Osteocyte (in vitro differentiated cells): ENCODE results near the gene TMEM243. TPM values are rescaled to one million over a fixed set of nuclear protein-coding genes. Genes with fewer than 3 reads are reported as not detected.
A peak's percentile ranks its signal among the peaks of the same experiment; 100 is the strongest.

ENCODE experiments used
- DNase-seq: peaks from one replicate; pipeline ENCODE4 v3.0.0; 2021; ENCODE audit warnings: mixed read lengths; ENCODE audit not compliant: unreplicated experiment; ENCODE audit errors: extremely low spot score
- H3K27ac Mint-ChIP-seq: one replicate; pipeline ENCODE4 v1.8.0; 2021; ENCODE audit warnings: mild to moderate bottlenecking, mixed read lengths; ENCODE audit not compliant: unreplicated experiment
- H3K27me3 Mint-ChIP-seq: one replicate; pipeline ENCODE4 v1.8.0; 2021; ENCODE audit warnings: mixed read lengths; ENCODE audit not compliant: unreplicated experiment
- H3K36me3 Mint-ChIP-seq: one replicate; pipeline ENCODE4 v1.8.0; 2021; ENCODE audit warnings: mixed read lengths; ENCODE audit not compliant: unreplicated experiment
- H3K4me1 Mint-ChIP-seq: one replicate; pipeline ENCODE4 v1.8.0; 2021; ENCODE audit warnings: mixed read lengths; ENCODE audit not compliant: unreplicated experiment
- H3K4me3 Mint-ChIP-seq: one replicate; pipeline ENCODE4 v1.8.0; 2021; ENCODE audit warnings: mild to moderate bottlenecking, moderate library complexity, mixed read lengths; ENCODE audit not compliant: unreplicated experiment
- H3K9me3 Mint-ChIP-seq: one replicate; pipeline ENCODE4 v1.8.0; 2021; ENCODE audit warnings: mixed read lengths; ENCODE audit not compliant: unreplicated experiment
- total RNA-seq: library from RNA; stranded (reverse); gene quantifications from 2 replicates; pipeline ENCODE4 v1.2.1, GENCODE V29; 2021
- TF ChIP-seq, protein P1 (sequence below): fragments of 200-600 bp; sonication (generic); IDR thresholded peaks from 2 replicates; pipeline ENCODE4 v1.5.0; 2021; ENCODE audit warnings: antibody characterized with exemption, mild to moderate bottlenecking, moderate library complexity

The TMEM243 gene
- total RNA-seq, 1 donor from 2014 or later, result 23.1 TPM

DNA sequence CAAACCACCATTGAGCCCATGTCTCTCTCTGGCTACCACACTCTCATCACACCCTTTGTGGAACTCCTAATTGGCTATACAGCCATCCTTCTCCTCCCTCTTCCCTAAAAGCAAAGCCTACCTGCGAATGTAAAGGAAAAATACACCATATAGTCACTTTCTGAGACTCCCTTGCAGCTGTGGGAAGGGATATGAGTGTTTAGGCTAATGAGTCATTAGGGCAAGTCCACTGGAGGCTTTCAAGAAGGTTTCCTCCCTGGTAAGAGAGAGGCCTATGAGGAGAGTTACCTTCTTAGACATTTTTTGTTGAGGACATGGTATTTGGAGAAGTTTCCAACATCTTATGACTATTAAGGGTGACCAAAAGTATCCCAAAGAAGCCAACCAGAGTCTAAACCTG lies 4.1 kb upstream of the TMEM243 start:
- Mint-ChIP-seq H3K27me3 (peaks cover 34% of the 10 kb centered on the region), H3K4me1 (peaks cover 12% of the 10 kb centered on the region), H3K4me3 (no peak overlapping the region), H3K36me3 (no peaks in the 10 kb centered on the region), H3K9me3 (no peaks in the 10 kb centered on the region), H3K27ac (no peak overlapping the region)
- no peak for DNase-seq
- TF ChIP-seq, protein P1, sequence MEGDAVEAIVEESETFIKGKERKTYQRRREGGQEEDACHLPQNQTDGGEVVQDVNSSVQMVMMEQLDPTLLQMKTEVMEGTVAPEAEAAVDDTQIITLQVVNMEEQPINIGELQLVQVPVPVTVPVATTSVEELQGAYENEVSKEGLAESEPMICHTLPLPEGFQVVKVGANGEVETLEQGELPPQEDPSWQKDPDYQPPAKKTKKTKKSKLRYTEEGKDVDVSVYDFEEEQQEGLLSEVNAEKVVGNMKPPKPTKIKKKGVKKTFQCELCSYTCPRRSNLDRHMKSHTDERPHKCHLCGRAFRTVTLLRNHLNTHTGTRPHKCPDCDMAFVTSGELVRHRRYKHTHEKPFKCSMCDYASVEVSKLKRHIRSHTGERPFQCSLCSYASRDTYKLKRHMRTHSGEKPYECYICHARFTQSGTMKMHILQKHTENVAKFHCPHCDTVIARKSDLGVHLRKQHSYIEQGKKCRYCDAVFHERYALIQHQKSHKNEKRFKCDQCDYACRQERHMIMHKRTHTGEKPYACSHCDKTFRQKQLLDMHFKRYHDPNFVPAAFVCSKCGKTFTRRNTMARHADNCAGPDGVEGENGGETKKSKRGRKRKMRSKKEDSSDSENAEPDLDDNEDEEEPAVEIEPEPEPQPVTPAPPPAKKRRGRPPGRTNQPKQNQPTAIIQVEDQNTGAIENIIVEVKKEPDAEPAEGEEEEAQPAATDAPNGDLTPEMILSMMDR, result no peak

DNA sequence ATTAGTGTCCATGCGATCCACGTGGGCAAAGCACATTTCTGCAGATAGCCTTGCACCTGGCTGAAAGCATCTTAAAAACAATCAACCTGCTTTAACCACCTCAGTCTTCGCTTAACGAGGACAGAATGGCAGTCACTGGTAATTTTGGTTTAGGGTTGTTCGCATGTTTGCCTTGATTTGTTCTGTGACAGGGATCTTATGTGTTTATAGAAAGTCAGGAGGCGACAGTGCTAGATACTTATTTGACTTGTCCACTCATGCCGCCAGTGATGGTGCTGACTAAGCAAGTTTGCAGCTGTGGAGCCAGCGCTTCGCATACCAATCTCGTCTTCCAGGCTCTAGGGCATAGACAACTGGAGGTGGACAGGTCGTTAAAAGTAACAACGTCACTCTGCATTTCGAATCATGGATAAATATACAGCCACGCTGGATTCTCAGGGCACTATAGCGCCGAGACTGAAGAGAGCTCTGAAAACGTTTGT lies 1.2 kb upstream of the TMEM243 start:
- Mint-ChIP-seq H3K4me1 (peaks cover 29% of the 10 kb centered on the region), H3K9me3 (no peaks in the 10 kb centered on the region), H3K27ac (peak overlapping the region; percentile 31), H3K4me3 (peak overlapping the region; percentile 96), H3K27me3 (peaks cover 7% of the 10 kb centered on the region), H3K36me3 (peaks cover 1% of the 10 kb centered on the region)
- TF ChIP-seq, protein P1, result no peak
- no peak for DNase-seq

DNA sequence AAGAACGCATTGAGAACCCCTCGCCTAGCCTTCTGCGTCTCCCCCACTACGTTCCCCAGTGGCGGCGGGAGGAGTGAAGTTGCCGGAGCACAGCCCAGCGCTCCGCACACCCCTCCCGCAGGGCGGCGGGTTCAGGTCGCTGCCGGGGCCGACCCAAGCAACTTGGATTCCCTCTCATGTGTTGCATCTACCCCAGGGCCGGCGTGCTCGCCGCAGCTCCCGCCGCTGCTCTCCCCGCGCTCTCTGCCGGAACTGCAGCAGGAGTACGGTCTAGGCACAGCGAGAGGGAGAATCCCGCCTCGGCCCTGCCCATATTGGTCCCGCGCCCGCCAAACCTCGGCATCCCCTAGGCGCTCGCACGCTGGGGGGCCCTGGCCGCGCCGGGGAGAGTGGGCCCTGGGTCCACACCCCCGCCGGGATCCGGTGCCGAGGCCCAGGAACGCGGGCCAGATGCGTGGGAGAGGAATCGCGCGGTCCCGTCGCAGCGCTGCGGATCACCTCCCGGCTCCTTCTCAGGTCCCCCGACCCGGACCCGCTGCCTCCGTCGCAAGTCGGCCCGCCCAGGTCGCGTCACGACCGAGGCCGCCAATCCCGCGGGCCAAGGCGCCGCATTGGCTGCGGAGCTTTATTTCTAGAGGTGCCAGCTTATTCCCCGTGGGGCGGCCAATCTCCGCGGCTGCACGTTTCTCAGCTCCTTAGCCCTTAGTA lies 648 bp upstream of the TMEM243 start:
- H3K4me3 Mint-ChIP-seq, result peak overlapping the region; percentile 96
- DNase-seq, result peak; percentile 91
- peaks cover under 1% of the 10 kb centered on the region for H3K27me3 Mint-ChIP-seq
- peaks cover 29% of the 10 kb centered on the region for H3K4me1 Mint-ChIP-seq
- peaks cover 1% of the 10 kb centered on the region for H3K36me3 Mint-ChIP-seq
- no peaks in the 10 kb centered on the region for H3K9me3 Mint-ChIP-seq
- peak overlapping the region; percentile 92 for H3K27ac Mint-ChIP-seq
- TF ChIP-seq, protein P1, result no peak

DNA sequence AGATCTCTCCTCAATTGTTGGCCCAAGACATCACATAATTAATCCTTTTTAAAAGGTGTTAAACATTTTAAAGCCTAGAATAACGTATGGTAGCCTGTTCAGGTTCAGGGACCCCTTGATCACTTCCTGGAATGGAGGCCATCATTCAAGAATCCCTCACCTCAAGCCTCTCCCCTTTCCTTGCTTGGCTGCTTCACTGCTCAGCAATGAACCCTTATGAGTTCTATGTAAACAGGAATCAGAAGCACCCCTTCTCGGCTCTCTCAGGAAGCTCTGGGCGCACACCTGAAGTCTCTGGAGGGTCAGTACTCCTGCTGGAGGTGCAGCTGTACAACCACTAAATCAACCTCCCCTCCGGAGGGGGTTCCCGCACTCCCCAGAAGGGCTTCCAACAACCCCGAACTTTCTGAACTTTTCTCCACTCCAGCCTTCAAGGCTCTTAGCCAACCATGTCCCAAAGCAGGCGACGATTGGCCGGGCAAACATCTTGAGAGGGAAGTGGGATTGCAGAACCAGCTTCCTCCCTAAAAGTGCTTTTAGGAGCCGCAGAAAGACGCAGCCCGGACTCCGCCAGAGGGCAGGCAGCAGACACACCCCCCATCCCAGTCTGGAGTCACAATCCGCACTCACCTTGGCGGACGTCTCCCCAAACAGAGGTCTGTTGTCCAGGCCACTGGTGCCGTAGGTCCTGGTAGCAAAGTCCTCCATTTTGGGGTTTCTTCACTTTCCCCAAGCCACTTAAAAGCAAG lies 562 bp downstream of the TMEM243 start:
- H3K27ac Mint-ChIP-seq, result peak overlapping the region; percentile 92
- no peaks in the 10 kb centered on the region for H3K9me3 Mint-ChIP-seq
- peaks cover 1% of the 10 kb centered on the region for H3K36me3 Mint-ChIP-seq
- H3K4me1 Mint-ChIP-seq, result peaks cover 35% of the 10 kb centered on the region
- no peak for DNase-seq
- TF ChIP-seq, protein P1, result no peak
- H3K4me3 Mint-ChIP-seq, result peak overlapping the region; percentile 96
- H3K27me3 Mint-ChIP-seq, result no peaks in the 10 kb centered on the region
